8988T (cell line): ENCODE measurements around the gene RNF5.

Source experiments
- DNase-seq: peaks from one replicate; pipeline ENCODE4 v3.0.0; 2011

The RNF5 gene

GRCh38 chr6:32213649-32214048 is 35.4 kb downstream of the RNF5 start:
- DNase-seq, result no peak

GRCh38 chr6:32214126-32214525 is 35.9 kb downstream of the RNF5 start:
- no peak for DNase-seq

- DNase-seq, result no peak
Observed at GRCh38 chr6:32215617-32216016, 37.4 kb downstream of the RNF5 start.

GRCh38 chr6:32216285-32216684 is 38.1 kb downstream of the RNF5 start:
- DNase-seq, result no peak

DNA sequence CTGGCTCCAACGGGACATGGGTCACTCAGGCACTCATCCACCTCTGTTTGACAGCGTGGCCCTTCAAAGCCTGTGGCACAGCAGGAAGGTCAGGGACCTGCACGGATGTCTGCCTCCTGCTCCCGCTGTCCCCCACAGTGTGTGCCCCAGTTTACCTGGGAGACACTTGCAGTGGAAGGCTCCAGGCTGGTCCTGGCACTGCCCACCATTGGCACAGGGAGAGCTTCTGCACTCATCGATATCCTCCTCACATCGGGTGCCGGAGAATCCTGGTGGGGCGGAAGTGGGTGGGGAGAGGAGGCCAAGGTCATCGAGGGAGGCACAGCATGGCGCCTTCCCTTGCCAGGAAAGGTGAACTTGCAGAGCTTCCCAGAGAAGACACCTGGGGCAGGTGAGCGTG is 38.8 kb downstream of the RNF5 start:
- DNase-seq, result no peak

GRCh38 chr6:32218167-32218566 is 40.0 kb downstream of the RNF5 start:
- no peak for DNase-seq

- DNase-seq, result no peak
Observed at GRCh38 chr6:32220021-32220420, 41.8 kb downstream of the RNF5 start.

GRCh38 chr6:32222333-32223230 is 44.4 kb downstream of the RNF5 start:
- DNase-seq, result no peak

GRCh38 chr6:32223258-32224235 is 45.3 kb downstream of the RNF5 start, which contains the start of gene NOTCH4:
NOTCH4 (minus strand) TSS chr6:32224067; CDS start chr6:32223928, 139 bp downstream.
- DNase-seq, result no peak

DNA sequence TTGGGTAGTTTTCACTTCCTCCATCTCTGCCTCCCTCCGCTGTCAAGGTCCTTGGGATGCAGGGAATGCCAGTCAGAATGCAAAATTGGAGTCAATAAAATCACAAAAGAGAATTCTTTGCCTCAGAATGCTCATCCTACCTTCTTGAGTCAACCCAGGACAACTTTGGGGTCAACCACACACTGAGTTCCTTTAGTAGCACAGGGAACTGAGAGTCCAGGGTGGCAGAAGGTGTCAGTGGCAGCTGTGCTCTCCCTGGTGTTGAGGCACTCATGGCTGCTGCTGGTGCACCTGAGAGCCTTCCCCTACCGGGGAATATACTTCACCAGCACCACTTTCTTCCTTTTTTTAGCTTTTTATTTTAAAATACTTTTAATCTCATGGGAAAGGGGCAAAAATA is 46.5 kb downstream of the RNF5 start:
- DNase-seq, result no peak

DNA sequence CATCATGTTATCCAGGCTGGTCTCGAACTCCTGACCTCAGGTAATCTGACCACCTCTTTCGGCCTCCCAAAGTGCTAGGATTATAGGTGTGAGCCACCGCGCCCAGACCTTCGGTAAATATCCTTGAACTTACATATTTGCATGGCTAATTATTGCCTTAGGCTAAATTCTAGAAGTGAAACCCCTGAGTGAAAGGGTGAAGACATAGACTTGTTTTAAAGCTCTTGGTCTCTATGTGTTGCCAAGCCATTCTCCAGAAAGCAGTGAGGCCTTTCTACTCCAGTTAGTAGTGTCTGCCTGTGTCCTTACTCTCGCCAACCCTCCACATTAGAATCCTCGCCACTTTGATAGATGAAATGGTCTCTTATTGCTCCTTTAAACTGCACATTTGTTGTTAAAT is 48.2 kb downstream of the RNF5 start:
- no peak for DNase-seq
